MV-4-11 (cell line): ENCODE data around the gene C11orf58.
A peak's percentile ranks its signal among the peaks of the same experiment; 100 is the strongest.

Experiments
- DNase-seq: peaks from one replicate; lab custom pipeline; 2025; lab: John Stamatoyannopoulos, UW

Gene C11orf58

GRCh38 chr11:16738193-16738946 lies at the start of gene C11orf58:
TSS of gene C11orf58 (plus strand) at chr11:16738647. CDS start at chr11:16738779, 132 bp downstream.
- DNase-seq, result peak; percentile 96

GRCh38 chr11:16690086-16690485 lies 48.4 kb upstream of the C11orf58 start:
- no peak for DNase-seq

- DNase-seq, result no peak
These were observed 34.7 kb upstream of the C11orf58 start for GRCh38 chr11:16703795-16704194.

GRCh38 chr11:16713594-16713993 lies 24.9 kb upstream of the C11orf58 start:
- DNase-seq, result no peak

GRCh38 chr11:16722581-16723344 lies 15.7 kb upstream of the C11orf58 start:
- no peak for DNase-seq

- DNase-seq, result no peak
These were observed 10.6 kb upstream of the C11orf58 start for GRCh38 chr11:16727806-16728205.

GRCh38 chr11:16737818-16738192 lies 642 bp upstream of the C11orf58 start:
- no peak for DNase-seq

GRCh38 chr11:16738947-16739815 lies 734 bp downstream of the C11orf58 start:
- DNase-seq, result no peak

- DNase-seq, result no peak
These were observed 3.0 kb downstream of the C11orf58 start for GRCh38 chr11:16741473-16741872.

- DNase-seq, result no peak
These were observed 5.0 kb downstream of the C11orf58 start for GRCh38 chr11:16743478-16743877.

- DNase-seq, result no peak
These were observed 5.8 kb downstream of the C11orf58 start for GRCh38 chr11:16744128-16744725.

GRCh38 chr11:16745950-16746605 lies 7.6 kb downstream of the C11orf58 start:
- DNase-seq, result no peak

- no peak for DNase-seq
These were observed 10.6 kb downstream of the C11orf58 start for GRCh38 chr11:16749092-16749491.

GRCh38 chr11:16749666-16750065 lies 11.2 kb downstream of the C11orf58 start:
- DNase-seq, result no peak

GRCh38 chr11:16750417-16750816 lies 12.0 kb downstream of the C11orf58 start:
- DNase-seq, result no peak

GRCh38 chr11:16758382-16759024 lies 20.1 kb downstream of the C11orf58 start:
- DNase-seq, result no peak

GRCh38 chr11:16759857-16760508 lies 21.5 kb downstream of the C11orf58 start:
- DNase-seq, result peak; percentile 77

- peak; percentile 26 for DNase-seq
These were observed 25.3 kb downstream of the C11orf58 start for GRCh38 chr11:16763746-16764145.

- no peak for DNase-seq
These were observed 26.4 kb downstream of the C11orf58 start for GRCh38 chr11:16764888-16765287.

GRCh38 chr11:16767137-16767536 lies 28.7 kb downstream of the C11orf58 start:
- DNase-seq, result no peak
